HepG2 (cell line): Measurements from ENCODE around the gene GPN1. TPM values are rescaled to one million over a fixed set of nuclear protein-coding genes. Genes with fewer than 3 reads are reported as not detected.
A peak's percentile ranks its signal among the peaks of the same experiment; 100 is the strongest.

Experiments
- AHR ChIP-seq: IDR thresholded peaks from 2 replicates; pipeline ENCODE4 v1.6.1; 2018; ENCODE audit warnings: missing genetic modification reagents, missing compliant biosample characterization
- CREB1 ChIP-seq, 2 experiments: fragments of 450-650 bp in 1 of 2; IDR thresholded peaks; 2 replicates each; pipeline ENCODE4 v1.6.1; 2016 to 2017; ENCODE audit warnings: control low read depth in 1 of 2, mild to moderate bottlenecking in 1 of 2, missing compliant biosample characterization in 1 of 2, missing genetic modification characterization in 1 of 2
- EED ChIP-seq: sonication (generic); formaldehyde crosslinking; IDR thresholded peaks from 2 replicates; pipeline ENCODE4 v1.5.0; 2020; ENCODE audit warnings: mild to moderate bottlenecking, missing genetic modification reagents
- ELF4 ChIP-seq: sonication (generic); formaldehyde crosslinking; IDR thresholded peaks from 2 replicates; pipeline ENCODE4 v1.5.0; 2020; ENCODE audit warnings: missing genetic modification reagents, mild to moderate bottlenecking, moderate library complexity, borderline replicate concordance
- GFI1 ChIP-seq: sonication (generic); formaldehyde crosslinking; IDR thresholded peaks from 2 replicates; pipeline ENCODE4 v1.5.0; 2020; ENCODE audit warnings: missing genetic modification reagents, mild to moderate bottlenecking, borderline replicate concordance
- HDAC1 ChIP-seq: sonication (generic); formaldehyde crosslinking; IDR thresholded peaks from 2 replicates; pipeline ENCODE4 v1.5.1; 2020; ENCODE audit warnings: mild to moderate bottlenecking, missing genetic modification reagents
- IKZF1 ChIP-seq: fragments of 450-650 bp; IDR thresholded peaks from 2 replicates; pipeline ENCODE4 v1.7.1; 2016
- KDM5A ChIP-seq: fragments of 200-600 bp; sonication (generic); IDR thresholded peaks from 2 replicates; pipeline ENCODE4 v1.7.0; 2018; ENCODE audit warnings: antibody characterized with exemption, mild to moderate bottlenecking, low read length, borderline replicate concordance
- NCOA2 ChIP-seq: sonication (generic); formaldehyde crosslinking; IDR thresholded peaks from 2 replicates; pipeline ENCODE4 v1.8.0; 2022; ENCODE audit warnings: inconsistent platforms
- NFIC ChIP-seq: IDR thresholded peaks from 2 replicates; pipeline ENCODE4 v1.6.1; 2012; ENCODE audit warnings: mild to moderate bottlenecking, low read length, inconsistent platforms
- RFX1 ChIP-seq: fragments of 450-650 bp; IDR thresholded peaks from 2 replicates; pipeline ENCODE4 v1.6.1; 2017
- SIN3A ChIP-seq: IDR thresholded peaks from 2 replicates; pipeline ENCODE4 v1.6.1; 2011; ENCODE audit warnings: low read depth, mild to moderate bottlenecking, control low read depth, low read length, borderline replicate concordance
- SMAD1 ChIP-seq: sonication (generic); formaldehyde crosslinking; IDR thresholded peaks from 2 replicates; pipeline ENCODE4 v1.4.0; 2020; ENCODE audit warnings: missing genetic modification reagents, low read depth, mild to moderate bottlenecking, borderline replicate concordance
- TP53 ChIP-seq: sonication (generic); formaldehyde crosslinking; conservative IDR thresholded peaks from 2 replicates; pipeline ENCODE4 v1.4.0; 2020; ENCODE audit warnings: missing genetic modification reagents
- ZFYVE20 ChIP-seq: sonication (generic); formaldehyde crosslinking; IDR thresholded peaks from 2 replicates; pipeline ENCODE4 v1.8.0; 2023; ENCODE audit warnings: low read depth, mild to moderate bottlenecking, moderate library complexity, missing genetic modification reagents, borderline replicate concordance
- ZIK1 ChIP-seq: sonication (generic); formaldehyde crosslinking; IDR thresholded peaks from 2 replicates; pipeline ENCODE4 v1.5.0; 2020; ENCODE audit warnings: mild to moderate bottlenecking, low read depth, missing genetic modification reagents, borderline replicate concordance
- ZNF121 ChIP-seq: sonication (generic); formaldehyde crosslinking; IDR thresholded peaks from 2 replicates; pipeline ENCODE4 v1.5.0; 2020; ENCODE audit warnings: mild to moderate bottlenecking, missing genetic modification reagents
- ZNF256 ChIP-seq: sonication (generic); formaldehyde crosslinking; conservative IDR thresholded peaks from 2 replicates; pipeline ENCODE4 v1.4.0; 2020; ENCODE audit warnings: missing genetic modification reagents
- ZNF33A ChIP-seq: sonication (generic); formaldehyde crosslinking; IDR thresholded peaks from 2 replicates; pipeline ENCODE4 v1.5.1; 2020; ENCODE audit warnings: missing genetic modification reagents, mild to moderate bottlenecking, moderate library complexity, borderline replicate concordance
- polyA plus RNA-seq, 8 experiments: library from polyadenylated mRNA; depleted of rRNA in 3 of 8; stranded (reverse) in 7 of 8; unstranded in 1 of 8; fragments of >200 nt; fragmentation: Illumina TruSeq in 4 of 8; extraction: Trizol in 4 of 8; gene quantifications; 2 replicates each; pipeline versions ENCODE4 v1.2.1 to v1.2.3, GENCODE V29; 2011 to 2016; ENCODE audit warnings: low read depth in 4 of 8, missing spikeins in 1 of 8, mixed read lengths in 1 of 8; ENCODE audit not compliant: insufficient read depth in 1 of 8
- total RNA-seq, 5 experiments: library from RNA; depleted of rRNA; stranded (reverse); fragments of >200 nt; fragmentation: Illumina TruSeq; extraction: Trizol; gene quantifications; 2 replicates each; pipeline ENCODE4 v1.2.3, GENCODE V29; 2016; ENCODE audit warnings: low read depth in 1 of 5
- TF ChIP-seq, protein P1 (sequence below), 2 experiments: fragments of 450-650 bp in 1 of 2; sonication (generic) in 1 of 2; formaldehyde crosslinking in 1 of 2; IDR thresholded peaks; 2 replicates each; pipeline versions ENCODE4 v1.6.1 to v1.8.0; 2016 to 2022; ENCODE audit warnings: antibody characterized with exemption in 1 of 2, mild to moderate bottlenecking in 1 of 2, missing genetic modification reagents in 1 of 2

The GPN1 gene
- total and polyA plus RNA-seq, 2 of the 13 experiments (the other 11 are each of a cell fraction or from before 2014, with no cell fraction given) = 54.5 to 62.7 TPM

DNA sequence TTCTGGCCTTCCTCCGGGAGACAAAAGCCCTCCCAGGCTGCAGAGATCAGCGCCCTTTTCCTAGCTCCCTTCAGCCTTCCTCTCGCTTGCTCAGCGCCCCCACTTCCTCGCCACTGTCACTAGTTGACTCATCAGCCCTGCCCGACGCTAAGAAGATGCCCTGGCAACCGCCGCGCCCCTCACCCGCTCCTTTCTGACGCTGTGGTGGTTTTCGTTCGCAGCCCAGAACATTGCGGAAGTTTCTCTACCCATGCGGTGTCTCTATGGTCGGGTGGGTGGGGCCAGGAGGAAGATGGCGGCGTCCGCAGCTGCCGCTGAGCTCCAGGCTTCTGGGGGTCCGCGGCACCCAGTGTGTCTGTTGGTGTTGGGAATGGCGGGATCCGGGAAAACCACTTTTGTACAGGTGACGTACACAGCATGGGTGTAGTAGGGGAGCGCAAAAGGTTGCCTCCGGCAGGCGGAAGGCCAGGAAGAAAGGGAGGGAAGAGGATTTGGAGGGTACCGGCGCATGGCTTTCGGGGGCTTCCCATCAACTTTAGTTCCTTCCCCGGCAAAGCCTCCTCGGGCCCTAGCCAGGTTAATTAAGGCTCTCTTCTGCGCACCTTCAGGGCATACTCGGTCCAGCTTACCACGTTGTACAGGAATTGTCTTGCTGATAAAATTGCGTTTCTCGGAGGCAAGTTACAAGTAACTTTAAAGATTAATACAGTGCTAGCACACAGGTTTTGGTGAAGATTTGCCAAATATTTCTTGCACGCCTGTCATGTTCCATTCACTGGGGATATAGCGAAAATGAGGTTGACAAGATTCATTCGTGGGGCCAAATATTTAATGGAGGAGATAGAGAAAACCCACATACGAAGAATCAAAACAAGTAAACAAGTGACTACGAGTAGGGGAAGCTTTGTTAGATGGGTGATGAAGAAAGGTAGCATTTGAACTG lies at the start of gene GPN1, which contains the start of gene CCDC121 (continued):
- TF ChIP-seq SIN3A = peak; percentile 97
- 0 out of 2 replicates have a peak, but pooled peaks have one; percentile 53 for TF ChIP-seq ELF4
- TF ChIP-seq NCOA2 = peak; percentile 60
- peak; percentile 37; the same call in 1 of the 2 replicates for TF ChIP-seq ZIK1 (CRISPR knock-in tag)
- TF ChIP-seq EED = peak; percentile 83
- peak; percentile 82 for TF ChIP-seq RFX1
- no peak for TF ChIP-seq TP53 (CRISPR knock-in tag)
- 0 out of 2 replicates have a peak, but pooled peaks have one; percentile 72 for TF ChIP-seq AHR (CRISPR knock-in tag)
- TF ChIP-seq ZNF121 (CRISPR knock-in tag) = peak; percentile 37; the same call in 1 of the 2 replicates
- TF ChIP-seq IKZF1 = no peak
- peak; percentile 90 for TF ChIP-seq KDM5A
- TF ChIP-seq SMAD1 = peak; percentile 98
- peak; percentile 7; the same call in 1 of the 2 replicates for TF ChIP-seq ZFYVE20
- TF ChIP-seq CREB1 (IDR thresholded peaks at IDR 0.05) = peak; percentile 75
- TF ChIP-seq CREB1 (CRISPR knock-in tag; IDR thresholded peaks at IDR 0.05) = peak; percentile 62
- TF ChIP-seq GFI1 (CRISPR knock-in tag) = peak; percentile 62; the same call in 1 of the 2 replicates
- peak; percentile 99 for TF ChIP-seq HDAC1 (CRISPR knock-in tag)
- no peak for TF ChIP-seq NFIC
- TF ChIP-seq, protein P1, sequence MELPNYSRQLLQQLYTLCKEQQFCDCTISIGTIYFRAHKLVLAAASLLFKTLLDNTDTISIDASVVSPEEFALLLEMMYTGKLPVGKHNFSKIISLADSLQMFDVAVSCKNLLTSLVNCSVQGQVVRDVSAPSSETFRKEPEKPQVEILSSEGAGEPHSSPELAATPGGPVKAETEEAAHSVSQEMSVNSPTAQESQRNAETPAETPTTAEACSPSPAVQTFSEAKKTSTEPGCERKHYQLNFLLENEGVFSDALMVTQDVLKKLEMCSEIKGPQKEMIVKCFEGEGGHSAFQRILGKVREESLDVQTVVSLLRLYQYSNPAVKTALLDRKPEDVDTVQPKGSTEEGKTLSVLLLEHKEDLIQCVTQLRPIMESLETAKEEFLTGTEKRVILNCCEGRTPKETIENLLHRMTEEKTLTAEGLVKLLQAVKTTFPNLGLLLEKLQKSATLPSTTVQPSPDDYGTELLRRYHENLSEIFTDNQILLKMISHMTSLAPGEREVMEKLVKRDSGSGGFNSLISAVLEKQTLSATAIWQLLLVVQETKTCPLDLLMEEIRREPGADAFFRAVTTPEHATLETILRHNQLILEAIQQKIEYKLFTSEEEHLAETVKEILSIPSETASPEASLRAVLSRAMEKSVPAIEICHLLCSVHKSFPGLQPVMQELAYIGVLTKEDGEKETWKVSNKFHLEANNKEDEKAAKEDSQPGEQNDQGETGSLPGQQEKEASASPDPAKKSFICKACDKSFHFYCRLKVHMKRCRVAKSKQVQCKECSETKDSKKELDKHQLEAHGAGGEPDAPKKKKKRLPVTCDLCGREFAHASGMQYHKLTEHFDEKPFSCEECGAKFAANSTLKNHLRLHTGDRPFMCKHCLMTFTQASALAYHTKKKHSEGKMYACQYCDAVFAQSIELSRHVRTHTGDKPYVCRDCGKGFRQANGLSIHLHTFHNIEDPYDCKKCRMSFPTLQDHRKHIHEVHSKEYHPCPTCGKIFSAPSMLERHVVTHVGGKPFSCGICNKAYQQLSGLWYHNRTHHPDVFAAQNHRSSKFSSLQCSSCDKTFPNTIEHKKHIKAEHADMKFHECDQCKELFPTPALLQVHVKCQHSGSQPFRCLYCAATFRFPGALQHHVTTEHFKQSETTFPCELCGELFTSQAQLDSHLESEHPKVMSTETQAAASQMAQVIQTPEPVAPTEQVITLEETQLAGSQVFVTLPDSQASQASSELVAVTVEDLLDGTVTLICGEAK (IDR thresholded peaks at IDR 0.05) = no peak
- TF ChIP-seq, protein P1 (CRISPR knock-in tag; IDR thresholded peaks at IDR 0.05) = peak; percentile 55; the same call in 1 of the 2 replicates
- TF ChIP-seq ZNF256 (CRISPR knock-in tag) = 0 out of 2 replicates have a peak, but pooled peaks have one; percentile 50
- TF ChIP-seq ZNF33A (CRISPR knock-in tag) = peak; percentile 81; the same call in 1 of the 2 replicates
